Natural killer cell treated with Interleukin-12 subunit alpha and Interleukin-12 subunit beta and Interleukin-15 and Interleukin-18, amount 100 ng/mL, for 72 hours (primary cell): ENCODE results near the gene KRT12. TPM values are rescaled to one million over a fixed set of nuclear protein-coding genes. Genes with fewer than 3 reads are reported as not detected.

Experiments used
- total RNA-seq, 2 donors: library from RNA; stranded (reverse); gene quantifications; one replicate each; pipeline ENCODE4 v1.2.3, GENCODE V29; 2022

KRT12 gene
- total RNA-seq, 2 donors from 2014 or later, result not detected

Other genes with a start within 250 kb of the KRT12 start
- gene SMARCE1, start 219.4 kb downstream of the KRT12 start, total RNA-seq, result 10 to 100 TPM; 76.2 to 94.6 TPM
- not detected for gene KRT222, start 202.0 kb downstream of the KRT12 start, total RNA-seq
- gene KRT24, start 163.5 kb downstream of the KRT12 start, total RNA-seq, result not detected
- not detected for gene KRT25, start 111.9 kb downstream of the KRT12 start, total RNA-seq
- not detected for gene KRT26, start 95.0 kb downstream of the KRT12 start, total RNA-seq
- not detected for gene KRT27, start 84.7 kb downstream of the KRT12 start, total RNA-seq
- gene KRT28, start 67.3 kb downstream of the KRT12 start, total RNA-seq, result not detected
- 10 to 100 TPM; 26.8 to 42.3 TPM for gene KRT10, start 44.6 kb downstream of the KRT12 start, total RNA-seq
- not detected for gene KRT20, start 18.0 kb upstream of the KRT12 start, total RNA-seq
- gene KRT23, start 70.4 kb upstream of the KRT12 start, total RNA-seq, result not detected
- not detected for gene KRT39, start 99.7 kb upstream of the KRT12 start, total RNA-seq
- not detected for gene KRT40, start 117.1 kb upstream of the KRT12 start, total RNA-seq
- not detected for gene KRTAP3-3, start 126.9 kb upstream of the KRT12 start, total RNA-seq
- gene KRTAP3-2, start 132.7 kb upstream of the KRT12 start, total RNA-seq, result not detected
- gene KRTAP3-1, start 141.9 kb upstream of the KRT12 start, total RNA-seq, result not detected
- not detected for gene KRTAP1-5, start 160.0 kb upstream of the KRT12 start, total RNA-seq
- gene KRTAP1-4, start 163.0 kb upstream of the KRT12 start, total RNA-seq, result not detected
- gene KRTAP1-3, start 167.7 kb upstream of the KRT12 start, total RNA-seq, result not detected
- not detected for gene KRTAP1-1, start 174.2 kb upstream of the KRT12 start, total RNA-seq
- gene KRTAP2-1, start 180.1 kb upstream of the KRT12 start, total RNA-seq, result not detected
- not detected for gene KRTAP2-2, start 188.0 kb upstream of the KRT12 start, total RNA-seq
- gene KRTAP2-3, start 192.9 kb upstream of the KRT12 start, total RNA-seq, result not detected
- gene KRTAP2-4, start 198.7 kb upstream of the KRT12 start, total RNA-seq, result not detected
- not detected for gene KRTAP4-7, start 216.9 kb upstream of the KRT12 start, total RNA-seq
- not detected for gene KRTAP4-8, start 230.9 kb upstream of the KRT12 start, total RNA-seq
- gene KRTAP4-16, start 235.0 kb upstream of the KRT12 start, total RNA-seq, result not detected
- gene KRTAP4-9, start 238.2 kb upstream of the KRT12 start, total RNA-seq, result not detected